H9 (cell line): ENCODE results near the gene SOX18. TPM values are rescaled to one million over a fixed set of nuclear protein-coding genes. Genes with fewer than 3 reads are reported as not detected.

Source experiments
- DNase-seq: peaks from one replicate; pipeline ENCODE4 v3.0.0-alpha.2; 2017
- H2AFZ ChIP-seq: one replicate; pipeline ENCODE4 v1.6.1; 2013; ENCODE audit warnings: mild to moderate bottlenecking, low read length, control low read depth, moderate library complexity
- H2AK5ac ChIP-seq: 2 replicates; pipeline ENCODE4 v1.6.1; 2013; ENCODE audit warnings: low read length, control low read depth, mixed read lengths; ENCODE audit not compliant: insufficient read length
- H2BK120ac ChIP-seq: one replicate; pipeline ENCODE4 v1.6.1; 2013; ENCODE audit warnings: low read depth, mild to moderate bottlenecking, low read length, control low read depth, inconsistent platforms; ENCODE audit not compliant: poor library complexity, severe bottlenecking
- H2BK12ac ChIP-seq: 2 replicates; pipeline ENCODE4 v1.6.1; 2013; ENCODE audit warnings: low read length, control low read depth, mixed read lengths, low read depth; ENCODE audit not compliant: insufficient read length
- H2BK15ac ChIP-seq: 2 replicates; pipeline ENCODE4 v1.6.1; 2013; ENCODE audit warnings: low read depth, low read length, control low read depth
- H2BK20ac ChIP-seq: one replicate; pipeline ENCODE4 v1.6.1; 2013; ENCODE audit warnings: low read depth, mild to moderate bottlenecking, low read length, control low read depth, inconsistent platforms; ENCODE audit not compliant: poor library complexity, severe bottlenecking
- H2BK5ac ChIP-seq: 2 replicates; pipeline ENCODE4 v1.6.1; 2013; ENCODE audit warnings: low read length, control low read depth, mixed read lengths; ENCODE audit not compliant: insufficient read length
- H3K14ac ChIP-seq: 2 replicates; pipeline ENCODE4 v1.6.1; 2013; ENCODE audit warnings: low read length, control low read depth; ENCODE audit not compliant: insufficient read depth
- H3K18ac ChIP-seq: 2 replicates; pipeline ENCODE4 v1.6.1; 2013; ENCODE audit warnings: low read depth, mild to moderate bottlenecking, mixed read lengths, low read length, control low read depth; ENCODE audit not compliant: insufficient read length
- H3K23ac ChIP-seq: 2 replicates; pipeline ENCODE4 v1.6.1; 2013; ENCODE audit warnings: low read length, control low read depth, mixed read lengths, low read depth; ENCODE audit not compliant: insufficient read length
- H3K23me2 ChIP-seq: 2 replicates; pipeline ENCODE4 v1.6.1; 2013; ENCODE audit warnings: low read depth, mild to moderate bottlenecking, mixed read lengths, low read length, control low read depth; ENCODE audit not compliant: insufficient read length, poor library complexity, severe bottlenecking
- H3K27ac ChIP-seq: 2 replicates; pipeline ENCODE4 v1.5.1; 2013; ENCODE audit warnings: low read length, control low read depth, mixed read lengths, low read depth; ENCODE audit not compliant: insufficient read length
- H3K27me3 ChIP-seq: 2 replicates; pipeline ENCODE4 v1.6.1; 2013; ENCODE audit warnings: low read length, control low read depth, inconsistent platforms; ENCODE audit not compliant: insufficient read depth
- H3K4ac ChIP-seq: 2 replicates; pipeline ENCODE4 v1.6.1; 2013; ENCODE audit warnings: low read depth, mild to moderate bottlenecking, control low read depth, inconsistent platforms, low read length, moderate library complexity
- H3K4me1 ChIP-seq: 2 replicates; pipeline ENCODE4 v1.6.1; 2013; ENCODE audit warnings: low read length, control low read depth, inconsistent platforms; ENCODE audit not compliant: insufficient read depth
- H3K4me2 ChIP-seq: 2 replicates; pipeline ENCODE4 v1.6.1; 2013; ENCODE audit warnings: low read length, control low read depth, mixed read lengths; ENCODE audit not compliant: insufficient read length, insufficient read depth
- H3K56ac ChIP-seq: 2 replicates; pipeline ENCODE4 v1.6.1; 2013; ENCODE audit warnings: low read depth, mild to moderate bottlenecking, mixed read lengths, low read length, control low read depth; ENCODE audit not compliant: insufficient read length
- H3K79me1 ChIP-seq: 2 replicates; pipeline ENCODE4 v1.6.1; 2013; ENCODE audit warnings: low read depth, mild to moderate bottlenecking, moderate library complexity, low read length, control low read depth, inconsistent platforms; ENCODE audit not compliant: insufficient read depth, poor library complexity, severe bottlenecking
- H3K79me2 ChIP-seq: 2 replicates; pipeline ENCODE4 v1.6.1; 2013; ENCODE audit warnings: low read length, control low read depth, inconsistent platforms; ENCODE audit not compliant: insufficient read depth
- H3K9ac ChIP-seq: 2 replicates; pipeline ENCODE4 v1.6.1; 2013; ENCODE audit warnings: low read length, control low read depth, mixed read lengths; ENCODE audit not compliant: insufficient read length; ENCODE audit errors: extremely low read depth
- H3K9me3 ChIP-seq: one replicate; pipeline ENCODE4 v1.6.1; 2013; ENCODE audit warnings: low read depth, low read length, inconsistent platforms; ENCODE audit not compliant: control insufficient read depth
- H3T11ph ChIP-seq: one replicate; pipeline ENCODE4 v1.6.1; 2013; ENCODE audit warnings: mild to moderate bottlenecking, low read length, control low read depth, inconsistent platforms
- H4K20me1 ChIP-seq: one replicate; pipeline ENCODE4 v1.6.1; 2013; ENCODE audit not compliant: control insufficient read depth, insufficient read length, insufficient read depth
- H4K5ac ChIP-seq: 2 replicates; pipeline ENCODE4 v1.6.1; 2013; ENCODE audit warnings: low read depth, mild to moderate bottlenecking, mixed read lengths, low read length, control low read depth; ENCODE audit not compliant: insufficient read length
- H4K8ac ChIP-seq: replicated peaks from 2 replicates; pipeline ENCODE4 v1.6.1; 2013; ENCODE audit warnings: low read length, control low read depth, mixed read lengths, low read depth; ENCODE audit not compliant: insufficient read length
- H4K91ac ChIP-seq: 2 replicates; pipeline ENCODE4 v1.6.1; 2013; ENCODE audit warnings: low read depth, mild to moderate bottlenecking, moderate library complexity, mixed read lengths, low read length, control low read depth; ENCODE audit not compliant: insufficient read length
- H3K27ac Mint-ChIP-seq, 3 experiments: 2 replicates in 2 of 3; 3 replicates in 1 of 3; pipeline ENCODE4 v1.8.0; 2020 to 2021; ENCODE audit warnings: mixed read lengths in 3 of 3, mild to moderate bottlenecking in 1 of 3, moderate library complexity in 1 of 3
- H3K27me3 Mint-ChIP-seq: 2 replicates; pipeline ENCODE4 v1.8.0; 2021; ENCODE audit warnings: low read depth, mild to moderate bottlenecking, moderate library complexity, mixed read lengths
- H3K36me3 Mint-ChIP-seq, 3 experiments: 2 replicates in 2 of 3; 3 replicates in 1 of 3; pipeline ENCODE4 v1.8.0; 2020 to 2021; ENCODE audit warnings: low read depth in 3 of 3, mixed read lengths in 3 of 3; ENCODE audit not compliant: insufficient read depth in 1 of 3
- H3K4me1 Mint-ChIP-seq, 2 experiments: 2 replicates each; pipeline ENCODE4 v1.8.0; 2020; ENCODE audit warnings: mixed read lengths in 2 of 2
- H3K4me3 Mint-ChIP-seq, 2 experiments: 2 replicates in 1 of 2; 3 replicates in 1 of 2; pipeline ENCODE4 v1.8.0; 2020 to 2021; ENCODE audit warnings: mild to moderate bottlenecking in 2 of 2, mixed read lengths in 2 of 2, moderate library complexity in 1 of 2
- H3K9me3 Mint-ChIP-seq, 2 experiments: 2 replicates in 1 of 2; 3 replicates in 1 of 2; pipeline ENCODE4 v1.8.0; 2020; ENCODE audit warnings: mild to moderate bottlenecking in 2 of 2, mixed read lengths in 2 of 2, moderate library complexity in 1 of 2
- CTCF ChIP-seq: fragments of 200-600 bp; sonication (generic); conservative IDR thresholded peaks from 3 replicates; pipeline ENCODE4 v1.8.0; 2021; ENCODE audit warnings: antibody characterized with exemption, mild to moderate bottlenecking
- WGBS: extraction: QIAGEN DNeasy Blood & Tissue Kit; methylation state at CpG from one replicate; pipeline ENCODE4 v1.1.7; 2013; ENCODE audit warnings: missing lambda C conversion rate, low lambda C conversion rate, mixed read lengths; ENCODE audit not compliant: insufficient read length; ENCODE audit errors: extremely low coverage; 5-methylcytosine and 5-hydroxymethylcytosine counted together
- total RNA-seq: library from RNA; stranded (reverse); gene quantifications from 2 replicates; pipeline ENCODE4 v1.2.1, GENCODE V29; 2021

The SOX18 gene
- total RNA-seq, 1 experiment from 2014 or later = 2.0 TPM

GRCh38 chr20:64035933-64036345 lies 13.5 kb downstream of the SOX18 start, which contains the start of gene C20orf204:
C20orf204 (plus strand) TSS chr20:64036182; CDS start chr20:64036324, 142 bp downstream.
- peaks cover 26% of the 10 kb centered on the region for H3K27me3 Mint-ChIP-seq
- peak within 1 kb of the TSS in 2 of 3 experiments; percentile 28 to 89; a peak in 1 of 7 replicates for H3K27ac Mint-ChIP-seq
- peaks cover 6% of the 10 kb centered on the region; the same call in 1 of the 2 replicates for H3K27me3 ChIP-seq
- no peak within 1 kb of the TSS for H2BK5ac ChIP-seq
- H3K4ac ChIP-seq = no peak within 1 kb of the TSS
- H3K18ac ChIP-seq = no peak within 1 kb of the TSS
- H3K23ac ChIP-seq = no peak within 1 kb of the TSS
- no peaks in the 10 kb centered on the region for H4K20me1 ChIP-seq
- no peak within 1 kb of the TSS for H4K91ac ChIP-seq
- no peaks in the 10 kb centered on the region for H3K9me3 ChIP-seq
- H3T11ph ChIP-seq = no peak within 1 kb of the TSS
- no peak within 1 kb of the TSS for H4K5ac ChIP-seq
- no peak within 1 kb of the TSS for H3K4me2 ChIP-seq
- H3K79me2 ChIP-seq = no peaks in the 10 kb centered on the region
- peaks cover 25% of the 10 kb centered on the region in 2 experiments for H3K4me1 Mint-ChIP-seq
- H3K79me1 ChIP-seq = no peaks in the 10 kb centered on the region
- no peak for TF ChIP-seq CTCF
- peaks cover 0 to 2% of the 10 kb centered on the region in 2 experiments; a peak in 1 of 5 replicates for H3K9me3 Mint-ChIP-seq
- peaks cover 11% of the 10 kb centered on the region for H3K23me2 ChIP-seq
- no peak within 1 kb of the TSS for H4K8ac ChIP-seq
- no peak within 1 kb of the TSS for H3K9ac ChIP-seq
- peak; percentile 51 for DNase-seq
- H3K14ac ChIP-seq = no peak within 1 kb of the TSS
- no peak within 1 kb of the TSS for H2BK15ac ChIP-seq
- H2BK120ac ChIP-seq = no peak within 1 kb of the TSS
- no peak within 1 kb of the TSS for H2BK12ac ChIP-seq
- no CpG with 5 or more reads among the region's 10 CpGs for WGBS
- H2AK5ac ChIP-seq = no peak within 1 kb of the TSS
- H3K36me3 Mint-ChIP-seq = peaks cover 3 to 34% (median 20%) of the 10 kb centered on the region in 3 experiments; a peak in 6 of 7 replicates
- H3K4me3 Mint-ChIP-seq = peak within 1 kb of the TSS in 1 of 2 experiments; percentile 44; a peak in 2 of 5 replicates
- H3K27ac ChIP-seq = no peak within 1 kb of the TSS
- no peak within 1 kb of the TSS for H2AFZ ChIP-seq
- H3K4me1 ChIP-seq = peaks cover 5% of the 10 kb centered on the region
- H2BK20ac ChIP-seq = no peak within 1 kb of the TSS
- H3K56ac ChIP-seq = no peak within 1 kb of the TSS
